HEK293T (cell line): Measurements from ENCODE around the gene NARS2.

ENCODE experiments used
- CTCF ChIA-PET: fragments of 350-600 bp; formaldehyde crosslinking; extraction: SDS; loops from one replicate; lab custom pipeline; 2021; ENCODE audit warnings: antibody characterized with exemption, inconsistent platforms; lab: Yijun Ruan, JAX
- POLR2A ChIA-PET: fragments of 350-600 bp; formaldehyde crosslinking; extraction: SDS; loops from one replicate; lab custom pipeline; 2020; ENCODE audit warnings: antibody characterized with exemption, inconsistent platforms; lab: Yijun Ruan, JAX
- DNase-seq: peaks from one replicate; pipeline ENCODE4 v3.0.0; 2012; ENCODE audit warnings: mixed read lengths; ENCODE audit errors: extremely low spot score
- ARNT ChIP-seq: fragments of 450-650 bp; IDR thresholded peaks from 2 replicates; pipeline ENCODE4 v1.6.1; 2017; ENCODE audit warnings: mild to moderate bottlenecking
- BHLHE40 ChIP-seq: fragments of 450-650 bp; IDR thresholded peaks from 2 replicates; pipeline ENCODE4 v1.6.1; 2016; ENCODE audit warnings: mild to moderate bottlenecking, moderate library complexity, borderline replicate concordance
- CTBP1 ChIP-seq: fragments of 450-650 bp; IDR thresholded peaks from 2 replicates; pipeline ENCODE4 v1.6.1; 2016; ENCODE audit warnings: borderline replicate concordance
- ELF4 ChIP-seq: fragments of 450-650 bp; IDR thresholded peaks from 2 replicates; pipeline ENCODE4 v1.6.1; 2017; ENCODE audit warnings: antibody characterized with exemption
- FOXA1 ChIP-seq: fragments of 450-650 bp; IDR thresholded peaks from 2 replicates; pipeline ENCODE4 v1.6.1; 2016; ENCODE audit warnings: mild to moderate bottlenecking
- FOXK2 ChIP-seq: fragments of 450-650 bp; IDR thresholded peaks from 2 replicates; pipeline ENCODE4 v1.6.1; 2016; ENCODE audit warnings: mild to moderate bottlenecking
- FOXM1 ChIP-seq: fragments of 450-650 bp; IDR thresholded peaks from 2 replicates; pipeline ENCODE4 v1.6.1; 2017; ENCODE audit warnings: mild to moderate bottlenecking, borderline replicate concordance
- HDGF ChIP-seq: fragments of 450-650 bp; IDR thresholded peaks from 2 replicates; pipeline ENCODE4 v1.6.1; 2017; ENCODE audit warnings: antibody characterized with exemption, borderline replicate concordance
- L3MBTL2 ChIP-seq: fragments of 450-650 bp; conservative IDR thresholded peaks from 2 replicates; pipeline ENCODE4 v1.6.1; 2016; ENCODE audit warnings: mild to moderate bottlenecking
- LEF1 ChIP-seq: fragments of 450-650 bp; IDR thresholded peaks from 2 replicates; pipeline ENCODE4 v1.6.1; 2017; ENCODE audit warnings: mild to moderate bottlenecking, borderline replicate concordance
- NFRKB ChIP-seq: fragments of 450-650 bp; IDR thresholded peaks from 2 replicates; pipeline ENCODE4 v1.6.1; 2016; ENCODE audit warnings: mild to moderate bottlenecking, moderate library complexity
- PKNOX1 ChIP-seq: fragments of 450-650 bp; IDR thresholded peaks from 2 replicates; pipeline ENCODE4 v1.6.1; 2016
- SP1 ChIP-seq: fragments of 450-650 bp; IDR thresholded peaks from 2 replicates; pipeline ENCODE4 v1.6.1; 2017
- SUZ12 ChIP-seq: fragments of 450-650 bp; IDR thresholded peaks from 2 replicates; pipeline ENCODE4 v1.6.1; 2016; ENCODE audit warnings: mild to moderate bottlenecking
- TARDBP ChIP-seq: fragments of 450-650 bp; IDR thresholded peaks from 2 replicates; pipeline ENCODE4 v1.6.1; 2016
- ZNF384 ChIP-seq: fragments of 450-650 bp; IDR thresholded peaks from 2 replicates; pipeline ENCODE4 v1.6.1; 2016

The NARS2 gene

GRCh38 chr11:78549624-78550409 is 24.8 kb downstream of the NARS2 start:
- POLR2A ChIA-PET = no interaction called here
- CTCF ChIA-PET = interaction anchor here (1.6 kb wide), 1 partner anchor 15 kb away, joined by 8 read pairs; no protein-coding TSS in a partner anchor
- no peak for DNase-seq
- TF ChIP-seq ZNF384 = no peak
- no peak for TF ChIP-seq LEF1
- TF ChIP-seq L3MBTL2 = no peak

DNA sequence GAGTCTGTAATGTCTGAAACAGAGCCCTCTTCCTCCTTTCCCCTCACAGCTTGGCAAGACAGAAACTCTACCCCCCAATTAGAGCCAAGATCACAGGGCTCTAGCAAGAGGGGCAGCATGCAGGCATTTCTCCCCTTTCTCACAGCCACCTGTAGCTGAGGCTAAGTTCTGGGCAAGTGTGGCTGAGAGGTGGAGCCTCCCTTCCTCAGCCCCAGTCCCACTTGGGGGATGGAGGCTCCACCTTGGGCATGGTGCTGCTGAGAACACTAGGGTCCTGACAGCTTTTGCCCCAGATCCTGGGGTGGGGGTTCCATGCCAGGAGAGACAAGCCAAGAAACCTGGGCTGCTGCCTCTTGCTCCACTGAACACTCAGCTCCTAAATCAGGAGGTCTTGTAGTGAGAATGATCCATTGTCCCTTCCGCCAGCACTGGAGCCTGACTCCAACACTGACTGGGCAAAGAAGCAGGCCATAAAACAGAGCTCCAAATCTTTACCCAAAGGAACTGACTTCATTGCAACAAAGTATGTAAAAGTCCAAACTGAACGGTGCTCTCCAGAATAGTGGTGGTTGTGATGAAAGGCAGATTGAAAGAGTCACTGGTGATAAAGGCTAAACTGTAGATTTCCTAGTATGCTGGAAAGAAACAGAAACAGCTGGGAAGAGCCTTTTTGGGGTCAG is 25.6 kb downstream of the NARS2 start:
- no peak for DNase-seq
- CTCF ChIA-PET = interaction anchor here (1.6 kb wide), 1 partner anchor 15 kb away, joined by 8 read pairs; no protein-coding TSS in a partner anchor
- POLR2A ChIA-PET = no interaction called here
- no peak for TF ChIP-seq ARNT
- no peak for TF ChIP-seq HDGF
- TF ChIP-seq SUZ12 = no peak
- TF ChIP-seq ELF4 = no peak
- TF ChIP-seq FOXA1 = no peak
- TF ChIP-seq FOXK2 = no peak
- TF ChIP-seq CTBP1 = no peak
- TF ChIP-seq TARDBP = no peak
- no peak for TF ChIP-seq L3MBTL2

DNA sequence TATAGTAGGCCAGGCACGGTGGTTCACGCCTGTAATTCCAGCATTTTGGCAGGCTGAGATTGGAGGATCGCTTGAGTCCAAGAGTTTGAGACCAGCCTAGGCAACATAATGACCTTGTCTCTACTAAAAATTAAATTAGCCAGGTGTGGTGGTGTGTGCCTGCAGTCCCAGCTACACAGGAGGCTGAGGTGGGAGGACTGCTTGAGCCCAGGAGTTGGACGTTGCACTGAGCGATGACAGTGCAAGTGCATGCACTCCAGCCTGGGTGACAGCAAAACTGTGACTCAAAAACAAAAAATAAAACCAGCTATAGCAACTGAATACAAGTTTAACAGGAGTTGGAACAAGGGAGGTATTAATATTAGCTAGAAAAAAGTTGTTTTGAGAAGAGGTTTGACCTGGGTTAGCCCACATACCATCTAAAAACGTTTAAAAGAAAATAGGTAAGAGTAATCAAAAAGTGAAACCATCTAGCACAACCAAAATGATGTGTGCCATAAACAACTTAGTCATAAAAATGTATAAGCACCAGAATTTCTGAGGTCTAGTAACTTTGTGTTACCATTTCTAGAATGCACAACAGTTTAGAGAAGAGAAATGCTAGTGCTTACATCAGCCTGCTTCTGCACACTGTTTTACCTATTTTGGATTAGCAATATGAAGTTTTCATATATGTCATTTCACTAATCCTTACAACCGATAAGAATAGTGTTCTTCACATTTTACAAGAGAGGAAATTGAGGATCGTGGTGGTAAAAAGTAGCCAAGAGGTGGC is 26.5 kb downstream of the NARS2 start:
- ChIA-PET CTCF (interaction anchor here (1.6 kb wide), 1 partner anchor 16 kb away, joined by 8 read pairs; no protein-coding TSS in a partner anchor), POLR2A (no interaction called here)
- no peak for DNase-seq
- no peak for TF ChIP-seq CTBP1
- TF ChIP-seq FOXM1 = no peak
- no peak for TF ChIP-seq SP1
- TF ChIP-seq LEF1 = no peak
- TF ChIP-seq ELF4 = no peak
- no peak for TF ChIP-seq BHLHE40
- TF ChIP-seq TARDBP = no peak
- no peak for TF ChIP-seq ARNT
- no peak for TF ChIP-seq SUZ12
- no peak for TF ChIP-seq FOXK2
- no peak for TF ChIP-seq L3MBTL2
- no peak for TF ChIP-seq ZNF384
- no peak for TF ChIP-seq PKNOX1
- TF ChIP-seq FOXA1 = no peak
- TF ChIP-seq HDGF = no peak
- TF ChIP-seq NFRKB = no peak

DNA sequence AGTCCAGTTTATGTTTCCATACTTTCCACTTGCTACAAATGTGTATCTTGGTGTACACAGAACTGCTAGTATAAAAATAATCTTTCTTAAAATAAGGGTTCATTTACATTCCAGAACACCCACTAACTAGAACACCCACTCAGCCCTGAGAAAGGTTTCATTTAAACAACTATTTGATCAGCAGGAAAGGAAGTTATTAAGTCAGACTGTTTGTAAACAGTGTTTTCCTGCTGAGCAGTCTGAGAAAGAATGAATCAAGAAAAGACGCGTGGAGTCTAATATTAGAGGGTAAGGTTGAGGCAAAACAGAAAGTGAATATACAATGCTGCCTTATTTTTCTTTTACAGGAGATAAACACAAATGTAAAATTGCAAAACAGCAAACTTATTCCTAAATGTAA is 32.7 kb downstream of the NARS2 start:
- POLR2A ChIA-PET = no interaction called here
- TF ChIP-seq SUZ12 (no peak), L3MBTL2 (no peak), CTBP1 (no peak), ARNT (no peak), PKNOX1 (no peak)
- CTCF ChIA-PET = no interaction called here
- no peak for DNase-seq

- no peak for DNase-seq
- ChIA-PET CTCF (interaction anchor here (1.0 kb wide), 1 partner anchor 23 kb away, joined by 3 read pairs; no protein-coding TSS in a partner anchor), POLR2A (no interaction called here)
- TF ChIP-seq NFRKB = no peak
- no peak for TF ChIP-seq BHLHE40
- peak; percentile 34; the same call in 1 of the 2 replicates for TF ChIP-seq PKNOX1
- no peak for TF ChIP-seq FOXK2
Observed at GRCh38 chr11:78541537-78541936, 33.1 kb downstream of the NARS2 start.

DNA sequence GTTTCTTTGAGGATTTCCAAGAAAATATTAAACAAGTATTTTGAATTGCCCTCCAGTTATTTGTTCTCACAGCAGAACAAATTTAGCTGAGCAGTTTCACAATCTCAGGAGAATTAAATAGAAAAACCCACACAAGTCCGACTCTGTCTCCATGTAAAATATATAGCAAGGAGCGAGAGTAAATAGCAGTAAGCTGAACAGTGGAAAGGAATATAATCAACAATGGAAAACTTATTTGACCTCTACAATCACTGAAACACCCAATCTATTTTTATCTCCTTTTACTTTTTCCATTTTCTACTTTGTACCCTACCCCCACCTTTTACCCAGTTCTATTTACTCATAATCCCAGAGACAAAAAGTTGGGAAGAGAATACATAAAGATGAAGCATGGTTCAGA is 34.4 kb downstream of the NARS2 start:
- ChIA-PET POLR2A (no interaction called here), CTCF (no interaction called here)
- no peak for DNase-seq
- TF ChIP-seq FOXM1 = no peak
- TF ChIP-seq ZNF384 = no peak
- TF ChIP-seq L3MBTL2 = no peak
- no peak for TF ChIP-seq ARNT
- TF ChIP-seq FOXK2 = no peak
- no peak for TF ChIP-seq SP1
- TF ChIP-seq TARDBP = no peak
- TF ChIP-seq BHLHE40 = no peak
- no peak for TF ChIP-seq FOXA1
- TF ChIP-seq SUZ12 = no peak
- no peak for TF ChIP-seq CTBP1
- no peak for TF ChIP-seq PKNOX1
- TF ChIP-seq LEF1 = no peak
- no peak for TF ChIP-seq ELF4
- no peak for TF ChIP-seq NFRKB
